ENCODE data around the gene RAD21L1. TPM values are rescaled to one million over a fixed set of nuclear protein-coding genes. Genes with fewer than 3 reads are reported as not detected.

The RAD21L1 gene
- total and polyA plus RNA-seq, 2 of the 8 experiments (the other 6 are each of a cell fraction or from before 2014, with no cell fraction given): 0.06 to 0.26 TPM

- TF ChIP-seq NANOG (IDR thresholded peaks at IDR 0.05; ENCODE audit: insufficient read depth, low read depth, low read length, poor library complexity, severe bottlenecking) (no peak), CBX8 (IDR thresholded peaks at IDR 0.05; ENCODE audit: borderline replicate concordance, low read depth, low read length) (no peak), RFX5 (IDR thresholded peaks at IDR 0.05; ENCODE audit: borderline replicate concordance, low read depth, low read length) (no peak), HDAC6 (IDR thresholded peaks at IDR 0.05; ENCODE audit: low read depth, low read length) (no peak), ASH2L (IDR thresholded peaks at IDR 0.05; ENCODE audit: low read length) (no peak), FOSL1 (IDR thresholded peaks at IDR 0.05; ENCODE audit: insufficient read depth, low read depth, low read length) (no peak), POLR2A (IDR thresholded peaks at IDR 0.05; ENCODE audit: control extremely low read depth in 1 of 2, low read depth in 2 of 2, low read length in 2 of 2) (no peak), TAF7 (optimal IDR thresholded peaks at IDR 0.05; ENCODE audit: borderline replicate concordance, low read depth, low read length) (no peak), TCF12 (IDR thresholded peaks at IDR 0.05; ENCODE audit: low read depth, low read length) (no peak), E2F6 (IDR thresholded peaks at IDR 0.05) (no peak)
Observed at GRCh38 chr20:1297486-1297885, 71.6 kb downstream of the RAD21L1 start (continued).

Measured in H1 (cell line).